BJ (cell line): Measurements from ENCODE around the gene SCRN2. TPM values are rescaled to one million over a fixed set of nuclear protein-coding genes. Genes with fewer than 3 reads are reported as not detected.

Source experiments
- CTCF ChIA-PET: fragments of 350-600 bp; formaldehyde crosslinking; extraction: SDS; loops from one replicate; lab custom pipeline; 2021; ENCODE audit warnings: antibody characterized with exemption, inconsistent platforms; lab: Yijun Ruan, JAX
- POLR2A ChIA-PET: fragments of 300-600 bp; sonication (Branson Sonifier 250); formaldehyde crosslinking; extraction: SDS; loops from one replicate; lab custom pipeline; 2021; ENCODE audit warnings: antibody characterized with exemption; lab: Charles Lee
- DNase-seq: peaks from one replicate; pipeline ENCODE4 v3.0.0-alpha.2; 2011; ENCODE audit warnings: low read depth
- H3K27me3 ChIP-seq: 2 replicates; pipeline ENCODE4 v1.6.0; 2011; ENCODE audit warnings: low read length; ENCODE audit not compliant: control insufficient read depth, insufficient read depth
- H3K36me3 ChIP-seq: 2 replicates; pipeline ENCODE4 v1.5.1; 2011; ENCODE audit warnings: low read length; ENCODE audit not compliant: control insufficient read depth, insufficient read depth
- H3K4me3 ChIP-seq: 2 replicates; pipeline ENCODE4 v1.5.1; 2011; ENCODE audit warnings: low read depth, mild to moderate bottlenecking, control low read depth, low read length
- polyA plus RNA-seq: library from polyadenylated mRNA; depleted of rRNA; stranded (reverse); fragments of >200 nt; gene quantifications from 2 replicates; pipeline ENCODE4 v1.2.3, GENCODE V29; 2011
- TF ChIP-seq, protein P1 (sequence below): IDR thresholded peaks from 2 replicates; pipeline ENCODE4 v1.5.1; 2011; ENCODE audit warnings: low read depth, mild to moderate bottlenecking, control low read depth, inconsistent platforms, low read length, moderate library complexity; ENCODE audit not compliant: insufficient read depth

SCRN2 gene
- polyA plus RNA-seq, 1 experiment: 41.1 TPM

DNA sequence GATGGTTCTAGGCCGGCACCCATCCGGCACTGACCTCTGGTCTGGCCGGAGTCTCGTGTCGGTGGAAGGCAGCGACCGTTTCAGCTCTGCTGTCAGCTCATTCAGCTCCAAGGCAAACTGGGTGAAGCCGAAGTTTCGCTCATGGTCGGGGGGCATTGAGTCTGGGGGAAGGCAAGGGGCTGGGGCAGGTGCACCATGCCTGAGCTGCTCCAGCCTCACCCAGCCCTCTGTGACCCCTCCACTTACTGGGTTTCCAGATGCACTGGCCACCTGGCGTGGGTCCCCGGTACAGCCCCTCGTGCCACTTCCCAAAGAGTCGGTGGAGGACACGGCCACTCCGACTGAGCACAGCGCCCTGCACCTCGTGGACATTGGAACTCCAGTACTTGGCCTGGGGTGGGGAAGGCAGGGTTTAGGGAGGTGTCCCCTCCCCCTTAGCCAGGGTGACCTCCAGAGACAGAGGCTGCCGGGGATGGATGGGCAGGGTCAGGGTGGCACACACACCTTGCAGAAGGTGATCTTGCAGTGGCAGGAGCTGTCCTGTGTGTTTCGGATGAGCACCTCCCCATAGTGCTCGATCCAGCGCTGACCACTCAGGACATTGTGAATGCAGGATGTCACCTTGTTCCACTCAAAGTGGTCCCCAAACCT is 32.1 kb downstream of the SCRN2 start:
- Histone ChIP-seq H3K27me3 (peaks cover 3% of the 10 kb centered on the region), H3K4me3 (no peak overlapping the region), H3K36me3 (peaks cover 21% of the 10 kb centered on the region)
- CTCF ChIA-PET: interaction anchor here (0.6 kb wide), 1 partner anchor 39 kb away, joined by 3 read pairs; no protein-coding TSS in a partner anchor
- DNase-seq: no peak
- POLR2A ChIA-PET: no interaction called here
- TF ChIP-seq, protein P1, sequence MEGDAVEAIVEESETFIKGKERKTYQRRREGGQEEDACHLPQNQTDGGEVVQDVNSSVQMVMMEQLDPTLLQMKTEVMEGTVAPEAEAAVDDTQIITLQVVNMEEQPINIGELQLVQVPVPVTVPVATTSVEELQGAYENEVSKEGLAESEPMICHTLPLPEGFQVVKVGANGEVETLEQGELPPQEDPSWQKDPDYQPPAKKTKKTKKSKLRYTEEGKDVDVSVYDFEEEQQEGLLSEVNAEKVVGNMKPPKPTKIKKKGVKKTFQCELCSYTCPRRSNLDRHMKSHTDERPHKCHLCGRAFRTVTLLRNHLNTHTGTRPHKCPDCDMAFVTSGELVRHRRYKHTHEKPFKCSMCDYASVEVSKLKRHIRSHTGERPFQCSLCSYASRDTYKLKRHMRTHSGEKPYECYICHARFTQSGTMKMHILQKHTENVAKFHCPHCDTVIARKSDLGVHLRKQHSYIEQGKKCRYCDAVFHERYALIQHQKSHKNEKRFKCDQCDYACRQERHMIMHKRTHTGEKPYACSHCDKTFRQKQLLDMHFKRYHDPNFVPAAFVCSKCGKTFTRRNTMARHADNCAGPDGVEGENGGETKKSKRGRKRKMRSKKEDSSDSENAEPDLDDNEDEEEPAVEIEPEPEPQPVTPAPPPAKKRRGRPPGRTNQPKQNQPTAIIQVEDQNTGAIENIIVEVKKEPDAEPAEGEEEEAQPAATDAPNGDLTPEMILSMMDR: no peak

DNA sequence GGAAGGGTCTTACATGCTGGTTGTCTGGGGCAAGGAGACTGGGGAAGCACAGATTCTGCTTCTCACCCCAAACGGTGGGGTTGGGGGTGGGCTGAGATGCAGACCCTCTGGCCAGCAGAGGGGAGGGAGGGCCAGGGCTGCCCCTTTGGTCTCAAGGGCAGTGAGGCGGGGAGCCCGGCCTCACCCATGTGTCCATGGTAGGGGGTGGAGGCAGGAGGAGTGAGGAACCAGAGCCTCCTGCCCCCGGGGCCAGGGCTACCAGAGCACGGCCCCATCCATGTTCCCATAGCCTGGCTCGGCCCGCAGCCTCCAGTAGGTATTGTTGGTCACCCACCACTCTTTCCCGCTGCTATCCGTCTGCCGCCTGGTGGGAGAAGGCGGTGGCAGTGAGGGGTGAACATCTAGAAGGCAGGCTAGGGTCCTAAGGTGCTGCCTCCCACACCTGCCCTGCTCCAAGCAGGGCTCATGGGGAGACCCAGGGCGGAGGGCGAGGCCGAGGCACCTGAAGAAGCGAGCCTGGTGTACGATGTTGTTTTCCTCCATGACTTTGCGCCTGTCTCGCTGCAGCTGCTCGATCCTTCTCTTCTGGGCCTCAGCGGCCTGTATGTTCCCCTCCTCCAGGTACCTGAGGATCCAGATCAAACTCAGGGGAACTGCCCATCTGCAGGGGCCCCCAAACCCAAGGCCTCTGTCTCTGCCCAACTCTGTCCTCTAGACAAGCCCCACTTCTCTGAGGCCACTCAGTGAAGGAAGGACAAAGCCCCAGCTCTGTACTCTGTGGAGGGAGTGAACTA is 32.8 kb downstream of the SCRN2 start:
- H3K27me3 ChIP-seq: peaks cover 6% of the 10 kb centered on the region
- peaks cover 17% of the 10 kb centered on the region for H3K36me3 ChIP-seq
- ChIA-PET POLR2A (no interaction called here), CTCF (interaction anchor here (0.6 kb wide), 1 partner anchor 39 kb away, joined by 3 read pairs; no protein-coding TSS in a partner anchor)
- DNase-seq: no peak
- no peak overlapping the region for H3K4me3 ChIP-seq
- TF ChIP-seq, protein P1: no peak

DNA sequence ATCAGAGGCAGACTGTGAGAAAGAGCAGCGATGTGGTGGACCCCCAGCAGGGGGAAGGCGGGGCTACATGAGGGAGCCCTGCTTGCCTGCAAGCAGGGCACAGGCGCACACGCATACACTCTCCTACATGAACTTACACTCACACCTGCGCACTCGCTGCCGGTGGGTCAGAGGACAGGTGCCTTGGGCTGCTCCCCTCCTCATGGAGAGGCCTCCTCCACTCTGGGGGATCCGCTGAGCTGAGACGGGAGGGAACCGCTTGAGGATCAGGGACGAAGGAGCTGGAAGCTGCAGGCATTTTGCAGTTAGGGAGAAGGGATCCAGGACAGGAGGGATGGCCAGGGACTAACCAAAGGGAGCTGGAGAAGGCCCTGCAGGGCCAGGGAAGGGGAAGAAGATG is 33.7 kb downstream of the SCRN2 start:
- peaks cover 17% of the 10 kb centered on the region for H3K36me3 ChIP-seq
- ChIA-PET POLR2A (no interaction called here), CTCF (no interaction called here)
- no peak for DNase-seq
- TF ChIP-seq, protein P1: no peak
- no peak overlapping the region for H3K4me3 ChIP-seq
- peaks cover 6% of the 10 kb centered on the region for H3K27me3 ChIP-seq

DNA sequence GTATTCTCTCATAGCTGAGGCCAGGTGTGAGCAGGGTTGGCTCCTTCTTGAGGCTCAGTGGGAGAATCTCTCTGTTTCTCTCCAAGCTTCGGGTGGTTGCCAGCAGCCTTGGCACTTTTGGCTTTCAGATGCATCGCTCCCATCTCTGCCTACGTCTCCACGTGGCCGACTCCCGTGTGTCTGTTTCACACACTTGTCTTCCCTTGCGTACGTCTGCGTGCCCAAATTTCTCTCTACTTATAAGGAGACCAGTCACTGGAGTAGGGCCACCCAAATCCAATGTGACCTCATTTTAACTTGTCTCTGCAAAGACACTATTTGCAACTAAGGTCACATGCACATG is 34.2 kb downstream of the SCRN2 start:
- peaks cover 17% of the 10 kb centered on the region for H3K36me3 ChIP-seq
- H3K27me3 ChIP-seq: peaks cover 6% of the 10 kb centered on the region
- TF ChIP-seq, protein P1: no peak
- ChIA-PET CTCF (interaction anchor here (2.3 kb wide), 1 partner anchor 17 kb away, joined by 6 read pairs; no protein-coding TSS in a partner anchor), POLR2A (no interaction called here)
- DNase-seq: no peak
- H3K4me3 ChIP-seq: no peak overlapping the region
